Measurements from ENCODE around the gene NECTIN4.
"Not testable (repeated sequence)": the region's sequence is repeated elsewhere in the genome, so short reads cannot be mapped to it uniquely, and the experiment has no call there.

The NECTIN4 gene

DNA sequence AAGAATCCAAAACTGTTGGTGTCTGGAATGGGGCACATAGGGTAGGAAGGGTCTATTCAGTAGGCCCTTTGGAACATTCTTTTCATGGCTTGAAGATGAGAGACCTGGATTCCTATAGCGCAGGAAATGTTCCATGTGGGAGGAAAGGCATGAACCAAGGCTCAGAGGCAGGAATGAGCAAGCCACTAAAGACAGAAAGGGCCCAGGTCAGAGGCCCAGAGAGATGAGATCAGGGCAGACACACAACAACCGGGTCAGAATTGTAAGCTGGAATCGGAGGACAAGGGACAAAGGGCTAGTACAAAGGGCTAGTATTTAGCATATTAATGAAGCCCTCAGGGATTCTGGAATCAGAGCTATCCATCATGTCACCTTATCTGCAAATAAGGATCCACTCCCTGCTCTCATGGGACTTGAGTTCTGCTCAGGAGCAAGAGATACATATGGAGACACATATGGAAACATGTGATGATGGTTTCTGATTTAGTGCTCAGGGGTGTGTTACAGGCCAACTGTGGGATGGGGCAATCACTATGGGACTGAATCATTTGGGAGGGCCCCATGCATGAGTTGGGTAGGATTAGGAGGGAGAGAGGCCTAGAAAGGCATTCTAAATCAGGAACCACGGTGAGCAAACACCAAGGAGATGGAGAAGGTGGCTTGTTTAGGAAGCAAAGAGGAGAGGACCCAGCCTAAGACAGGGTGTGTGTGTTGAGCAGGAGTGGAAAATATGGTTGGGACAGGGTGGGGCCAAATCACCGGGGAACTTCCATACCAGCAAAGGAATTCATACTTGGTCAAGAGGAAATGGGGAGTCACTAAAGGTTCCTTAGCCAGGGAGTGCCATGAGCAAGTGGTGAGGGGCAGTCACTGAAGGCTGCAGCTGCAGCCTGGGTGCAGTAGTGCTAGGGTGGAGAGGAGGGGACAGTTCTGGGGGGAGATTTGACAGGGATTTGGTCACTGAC is 8.6 kb downstream of the NECTIN4 start:
- no peak for DNase-seq

DNA sequence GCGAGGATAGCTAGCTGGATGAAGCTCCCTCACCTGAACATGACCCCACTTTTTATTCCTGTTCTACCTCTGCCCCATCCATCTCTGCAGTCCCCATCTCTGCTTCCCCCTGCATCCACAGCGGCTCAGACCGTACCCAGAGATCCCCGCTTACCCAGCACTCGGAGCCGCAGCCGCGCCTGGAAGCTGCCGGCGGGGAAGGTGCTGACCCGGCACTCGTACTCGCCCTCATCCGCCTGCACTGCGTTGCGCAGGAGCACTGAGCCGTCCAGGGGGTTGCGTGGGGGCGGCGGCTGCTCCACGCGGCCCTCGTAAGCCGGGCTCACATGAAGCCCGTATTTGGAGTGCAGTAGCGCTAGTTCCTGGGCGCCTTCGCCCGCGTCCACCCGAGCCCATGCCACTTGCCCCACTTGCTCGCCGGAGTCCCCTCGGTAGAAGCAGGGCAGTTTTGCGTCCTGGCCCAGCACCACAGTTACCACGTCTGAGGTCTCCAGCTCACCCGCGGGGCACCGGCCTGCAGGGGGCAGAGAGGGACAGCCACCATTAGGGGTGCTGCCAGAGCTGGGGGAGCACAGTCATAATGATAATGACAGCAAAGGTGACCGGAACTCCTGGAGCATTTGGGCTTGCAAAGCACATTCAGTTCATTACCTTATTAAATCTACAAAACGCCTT is 9.8 kb downstream of the NECTIN4 start:
- DNase-seq = no peak

DNA sequence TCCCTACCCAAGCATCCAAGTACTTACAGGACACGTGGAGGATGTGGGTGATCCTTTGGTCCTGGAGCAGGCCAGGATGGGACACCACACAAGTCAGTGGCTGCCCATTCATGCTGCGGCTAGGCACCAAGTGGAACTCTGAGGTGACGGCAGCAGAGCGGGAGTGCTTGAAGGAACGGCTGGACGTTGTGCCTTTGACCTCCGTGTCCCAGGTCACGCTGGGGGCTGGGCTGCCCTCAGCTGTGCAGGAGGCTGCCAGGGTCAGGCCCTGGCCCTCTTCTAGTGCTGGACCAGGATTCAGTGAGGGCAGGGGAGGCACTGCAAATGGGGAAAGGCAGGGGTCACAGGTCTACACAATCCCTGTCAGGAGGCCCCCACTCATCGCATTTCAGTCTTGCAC is 11.9 kb downstream of the NECTIN4 start:
- DNase-seq = no peak

DNA sequence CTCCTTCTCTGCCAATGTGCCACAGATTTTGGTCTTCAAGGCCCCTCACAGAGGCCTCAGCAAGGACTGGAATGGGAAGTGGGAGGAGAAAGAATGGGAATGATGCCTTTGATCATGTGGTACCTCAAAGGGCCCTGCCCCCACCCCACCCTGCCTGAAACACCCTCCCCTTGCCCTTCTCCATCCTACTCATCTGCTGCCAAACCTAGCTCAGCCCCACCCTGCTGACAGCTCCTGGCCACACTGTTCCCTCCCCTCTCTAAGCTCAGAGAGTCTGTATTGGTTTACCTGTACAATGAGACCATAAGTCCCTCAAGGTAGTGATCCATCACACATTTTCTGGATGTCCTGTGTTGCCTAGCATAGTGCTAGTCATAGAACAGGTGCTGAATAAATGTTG is 12.9 kb downstream of the NECTIN4 start:
- DNase-seq = no peak

DNA sequence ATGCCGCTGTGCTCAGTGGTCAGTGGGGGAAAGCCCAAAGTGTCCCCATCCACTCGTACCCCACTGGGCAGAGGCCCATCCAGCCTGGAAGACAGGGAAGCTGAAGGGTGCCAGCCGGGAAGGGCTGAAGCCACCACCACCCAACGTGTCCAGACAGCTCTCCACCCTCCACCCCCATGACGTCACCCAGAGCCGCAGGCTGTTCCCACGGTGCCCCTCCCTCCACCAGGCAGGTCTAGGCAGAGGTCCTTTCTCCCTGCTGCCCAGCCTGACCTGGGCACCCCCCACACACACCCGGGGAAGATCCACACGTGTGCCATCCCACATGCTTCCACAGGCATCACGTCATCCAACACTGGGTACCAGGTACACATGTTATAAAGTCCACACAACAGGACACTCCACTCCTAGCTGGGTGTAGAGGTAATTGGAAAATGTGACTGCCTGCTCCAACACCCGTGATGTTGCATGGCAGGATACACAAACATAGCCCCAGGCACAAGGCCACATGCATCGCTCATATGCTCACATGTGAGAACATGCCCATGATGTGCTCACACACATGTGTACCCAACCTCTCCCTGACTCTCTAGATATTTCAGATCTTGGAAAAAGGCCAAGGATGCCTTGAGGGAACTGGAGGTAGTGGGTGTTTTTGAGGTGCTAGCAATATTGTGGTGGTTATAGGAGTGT is 14.5 kb downstream of the NECTIN4 start:
- no peak for DNase-seq

DNA sequence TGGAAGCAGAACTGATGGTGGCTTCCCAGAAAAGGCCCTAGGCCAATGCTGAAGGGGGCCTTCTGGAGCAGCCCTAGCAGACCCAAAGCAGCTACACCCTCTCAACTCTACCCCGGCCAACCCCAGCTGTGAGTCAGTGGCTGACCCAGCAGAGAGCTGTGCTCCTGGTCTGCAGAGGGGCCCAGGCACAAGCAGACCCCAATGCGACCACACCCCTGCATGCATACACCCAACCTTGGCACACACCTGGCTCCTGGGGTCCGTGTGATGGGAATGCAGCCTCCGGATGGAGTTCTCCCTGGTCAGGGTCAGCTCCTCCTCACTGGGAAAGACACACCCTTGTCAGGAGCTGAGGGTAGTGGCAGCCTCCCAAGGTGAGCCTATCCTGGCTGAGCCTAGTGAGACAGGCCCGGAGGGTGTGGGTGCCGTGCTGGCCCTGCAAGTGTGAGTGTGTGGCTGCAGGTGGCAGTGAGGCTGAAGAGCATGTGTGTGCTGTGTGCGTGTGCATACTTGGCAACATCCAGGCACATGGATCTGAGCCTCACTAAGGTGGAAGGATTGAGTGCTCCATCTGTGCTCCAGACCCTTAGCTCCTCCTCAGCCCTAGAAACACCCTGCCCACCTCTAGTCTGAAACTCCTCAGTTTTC is 15.8 kb downstream of the NECTIN4 start:
- no peak for DNase-seq

DNA sequence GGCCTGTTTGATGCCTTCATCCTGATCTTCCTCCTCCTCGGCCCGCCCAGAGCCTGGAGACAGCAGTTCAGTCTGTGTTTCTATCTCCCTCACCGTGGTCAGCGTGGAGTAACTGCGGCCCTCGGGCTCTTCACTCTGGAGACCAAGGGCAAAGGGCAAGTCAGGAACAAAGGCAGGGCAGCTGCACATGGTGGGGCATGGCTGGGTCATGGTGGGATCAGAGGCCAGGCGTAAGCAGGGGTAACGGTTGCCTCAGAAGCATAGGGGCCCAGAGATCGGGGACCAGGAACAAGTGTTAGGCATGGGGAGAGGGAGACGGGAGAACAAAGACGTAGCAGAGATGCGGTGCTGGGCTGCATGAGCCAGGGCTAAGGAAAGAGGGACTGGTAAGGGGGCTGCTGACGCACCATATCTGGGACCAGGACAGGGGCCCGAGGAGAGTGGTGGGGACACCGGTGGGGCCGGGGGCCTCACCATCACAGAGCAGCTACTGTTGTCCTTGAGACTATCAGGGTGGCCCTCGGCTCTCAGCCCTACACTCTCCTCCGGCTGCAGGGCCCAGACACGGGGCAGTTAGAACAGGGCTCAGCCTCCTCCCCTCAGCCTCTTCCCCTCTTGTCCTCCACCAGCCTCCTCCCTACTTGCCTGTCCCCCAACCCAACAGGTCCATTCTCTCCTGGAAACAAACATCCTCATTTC is 16.5 kb downstream of the NECTIN4 start:
- no peak for DNase-seq

DNA sequence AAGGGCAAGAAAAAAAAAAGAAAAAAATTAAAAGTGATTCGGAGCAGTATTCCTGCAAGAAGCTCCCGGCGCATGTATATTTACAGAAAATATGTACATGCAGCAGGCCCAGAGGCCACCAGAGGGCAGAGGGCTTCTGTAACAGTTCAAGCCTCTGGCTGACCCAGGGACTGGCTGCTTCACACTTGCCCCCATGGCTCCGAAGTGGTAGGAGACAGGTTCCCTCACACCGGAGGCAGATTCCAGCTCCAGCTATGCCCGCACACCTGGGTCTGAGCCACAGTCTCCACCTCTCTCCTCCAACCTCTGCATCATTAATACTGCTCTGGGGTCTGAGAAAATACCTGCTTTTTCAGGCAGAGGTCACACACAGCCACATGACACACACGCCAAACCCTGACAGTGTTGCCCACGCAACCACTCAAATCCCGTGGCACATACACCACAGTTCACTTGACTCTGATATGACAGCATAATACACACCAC is 17.4 kb downstream of the NECTIN4 start:
- DNase-seq = peak; percentile 80

DNA sequence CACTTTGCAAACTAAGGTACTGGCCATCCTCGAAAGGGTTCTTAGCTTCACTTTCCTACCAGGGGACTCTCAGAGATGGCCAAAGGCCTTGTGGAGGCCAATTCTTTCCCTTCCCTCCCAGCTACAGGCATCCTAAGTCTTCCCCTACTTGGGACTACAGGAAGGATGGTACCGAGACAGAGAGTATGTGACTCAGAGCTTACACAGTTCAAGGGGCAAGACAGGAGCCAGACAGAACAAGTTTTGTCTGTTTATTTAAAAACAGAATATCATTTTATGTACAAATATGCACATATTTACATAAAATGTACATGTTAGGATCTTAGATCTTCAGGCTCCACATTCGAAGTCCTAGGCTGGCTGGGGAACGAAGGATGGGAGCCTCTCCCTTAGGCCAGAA is 18.6 kb downstream of the NECTIN4 start:
- DNase-seq = no peak

DNA sequence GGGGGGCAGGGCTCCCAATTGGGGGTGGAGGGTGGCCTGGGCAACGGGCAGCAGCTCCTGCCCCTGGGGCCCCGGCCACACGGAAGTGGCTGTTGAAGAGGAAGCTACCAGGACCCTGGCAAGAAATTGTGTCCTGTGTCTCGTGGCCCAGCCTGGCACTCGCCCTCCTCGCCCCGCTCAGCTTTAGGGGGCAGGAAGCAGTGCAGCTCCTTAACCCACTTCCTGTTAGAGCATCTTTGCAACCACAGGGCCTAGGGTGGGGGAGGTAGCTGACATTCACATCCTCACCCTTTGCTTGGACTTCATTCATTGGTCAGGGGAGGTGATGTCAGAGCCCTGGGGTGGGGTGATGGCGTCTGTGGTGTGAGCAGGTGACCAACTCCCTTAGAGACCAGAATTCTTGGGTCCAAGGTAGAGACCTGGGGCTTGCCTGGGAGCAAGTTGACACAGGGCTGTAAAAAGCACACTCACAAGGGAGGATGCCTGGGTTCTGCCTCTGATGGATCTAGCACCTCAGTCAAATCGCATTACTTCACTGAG is 19.6 kb downstream of the NECTIN4 start, which contains the start of gene ARHGAP30:
ARHGAP30 (minus strand) TSS at position 161 of the 540 bp plus-strand sequence. CDS start 267 bp downstream, outside the sequence.
- DNase-seq = no peak

DNA sequence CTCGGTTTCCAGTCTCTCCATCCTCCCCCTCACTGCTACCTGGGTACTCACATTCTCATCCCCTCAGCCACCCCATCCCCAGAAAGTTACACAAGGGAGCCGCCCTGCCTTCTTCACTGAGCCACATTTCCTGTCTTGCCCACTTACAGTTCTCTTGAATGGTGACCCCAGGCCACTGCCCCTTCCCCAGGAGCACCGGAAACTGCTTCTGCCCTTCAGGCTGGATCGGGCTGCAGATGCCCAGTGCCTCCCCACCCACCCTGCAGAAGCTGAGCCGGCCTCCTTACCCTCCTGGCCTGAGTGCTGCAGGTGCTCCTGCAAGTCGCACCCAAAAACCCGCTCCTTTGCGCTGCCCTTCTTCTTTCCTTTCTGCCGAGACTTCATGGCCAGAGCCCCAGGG is 20.1 kb downstream of the NECTIN4 start:
- DNase-seq = no peak

DNA sequence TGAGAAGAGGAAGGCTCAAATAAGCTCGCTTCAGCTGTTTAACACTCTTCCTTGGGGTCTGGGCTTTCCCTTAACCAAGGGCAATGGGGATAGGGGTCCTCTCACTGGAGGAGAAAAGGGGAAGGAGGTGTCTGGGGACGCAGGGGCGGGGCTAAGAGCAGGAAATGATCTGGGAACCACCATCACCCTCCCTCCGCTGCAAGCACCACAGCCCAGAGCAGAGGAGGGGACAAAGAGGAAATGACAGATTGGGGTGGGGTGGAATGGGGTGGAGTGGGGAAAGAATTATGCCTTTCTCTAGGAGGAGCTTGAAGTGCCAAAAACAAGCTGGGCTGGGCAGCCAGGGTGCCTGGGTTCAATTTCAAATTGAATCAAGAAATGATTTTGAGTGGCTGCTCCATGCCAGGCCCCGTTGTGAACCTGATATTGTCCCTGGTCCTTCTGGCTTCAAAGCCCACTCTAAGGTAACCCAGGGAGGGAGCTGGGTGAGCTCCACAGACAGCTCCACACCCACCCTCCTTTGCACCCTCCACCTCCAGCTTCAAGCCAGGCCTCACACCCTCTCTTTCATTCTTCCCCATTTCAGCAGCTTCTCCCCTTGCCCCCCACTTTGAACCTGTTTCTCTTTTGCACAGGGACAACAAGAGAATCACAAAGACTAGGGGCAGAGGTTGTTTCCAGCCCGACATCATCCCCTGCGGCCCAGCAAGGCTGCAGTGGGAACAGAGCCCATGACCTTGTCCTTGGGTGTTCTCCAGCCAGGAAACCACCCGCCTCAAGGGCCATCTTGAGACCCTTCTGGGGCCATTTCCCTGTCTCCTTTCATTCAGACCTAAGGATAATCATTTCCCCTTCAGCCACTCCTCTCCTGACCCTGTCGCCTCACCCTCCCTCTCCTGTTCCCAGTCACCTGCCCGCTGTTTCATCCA is 20.8 kb downstream of the NECTIN4 start:
- DNase-seq = no peak

DNA sequence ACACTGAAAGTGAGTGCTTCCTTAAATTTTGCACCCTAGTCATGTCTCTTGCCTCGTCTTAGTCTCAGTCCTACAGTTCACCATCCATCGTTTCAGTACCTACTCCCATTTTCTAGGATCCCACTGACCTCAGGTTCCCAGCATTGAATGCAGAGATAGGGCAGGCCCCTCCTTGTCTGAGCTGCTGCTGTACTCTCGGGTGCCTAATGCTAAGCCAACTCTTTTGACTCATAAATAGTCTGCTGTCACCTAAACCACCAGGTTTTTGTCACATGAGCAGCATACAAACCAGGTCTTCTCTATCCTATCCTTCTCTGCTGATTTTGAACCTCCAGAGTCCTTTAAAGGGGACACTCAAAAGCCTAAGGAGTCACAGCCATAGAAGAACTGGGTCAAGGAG is 22.7 kb downstream of the NECTIN4 start:
- no peak for DNase-seq

DNA sequence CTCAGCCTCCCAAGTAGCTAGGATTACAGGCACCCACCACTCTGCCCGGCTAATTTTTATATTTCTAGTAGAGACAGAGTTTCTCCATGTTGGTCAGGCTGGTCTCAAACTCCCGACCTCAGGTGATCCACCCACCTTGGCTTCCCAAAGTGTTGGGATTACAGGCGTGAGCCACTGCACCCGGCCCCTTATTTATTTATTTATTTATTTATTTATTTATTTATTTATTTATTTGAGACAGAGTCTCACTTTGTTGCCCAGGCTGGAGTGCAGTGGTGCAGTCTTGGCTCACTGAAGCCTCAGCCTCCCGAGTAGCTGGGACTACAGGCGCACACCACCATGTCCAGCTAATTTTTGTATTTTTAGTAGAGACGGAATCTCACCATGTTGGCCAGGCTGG is 23.7 kb downstream of the NECTIN4 start:
- DNase-seq = not testable (repeated sequence)

DNA sequence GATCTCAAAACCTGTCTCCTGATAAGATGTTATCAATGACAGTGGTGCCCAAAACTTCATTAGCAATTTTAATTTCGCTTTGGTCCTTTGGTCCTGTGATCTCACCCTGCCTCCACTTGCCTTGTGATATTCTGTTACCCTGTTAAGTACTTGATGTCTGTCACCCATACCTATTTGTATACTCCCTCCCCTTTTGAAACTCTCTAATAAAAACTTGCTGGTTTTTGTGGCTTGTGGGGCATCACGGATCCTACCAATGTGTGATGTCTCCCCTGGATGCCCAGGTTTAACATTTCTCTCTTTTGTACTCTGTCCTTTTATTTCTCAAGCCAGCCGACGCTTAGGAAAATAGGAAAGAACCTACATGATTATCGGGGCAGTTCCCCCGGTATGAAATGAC is 25.4 kb downstream of the NECTIN4 start:
- DNase-seq = not testable (repeated sequence)

DNA sequence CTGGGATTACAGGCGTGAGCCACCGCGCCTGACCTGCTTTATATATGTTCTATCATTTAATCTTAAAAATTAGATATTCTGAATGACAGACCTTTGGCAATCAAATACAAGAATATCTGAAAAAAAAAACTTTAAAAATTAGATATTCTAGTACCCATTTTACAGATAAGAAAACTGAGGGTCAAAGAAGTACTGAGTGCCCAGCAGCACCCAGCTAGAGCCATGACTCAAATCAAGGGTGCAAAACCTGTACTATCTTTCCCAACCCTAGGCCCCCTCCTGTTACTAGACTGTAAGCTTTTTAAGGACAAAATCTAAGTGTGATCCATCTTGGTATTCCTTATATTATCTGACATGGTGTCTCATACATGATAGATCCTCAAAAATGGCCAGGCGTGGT is 27.9 kb downstream of the NECTIN4 start:
- DNase-seq = no peak

DNA sequence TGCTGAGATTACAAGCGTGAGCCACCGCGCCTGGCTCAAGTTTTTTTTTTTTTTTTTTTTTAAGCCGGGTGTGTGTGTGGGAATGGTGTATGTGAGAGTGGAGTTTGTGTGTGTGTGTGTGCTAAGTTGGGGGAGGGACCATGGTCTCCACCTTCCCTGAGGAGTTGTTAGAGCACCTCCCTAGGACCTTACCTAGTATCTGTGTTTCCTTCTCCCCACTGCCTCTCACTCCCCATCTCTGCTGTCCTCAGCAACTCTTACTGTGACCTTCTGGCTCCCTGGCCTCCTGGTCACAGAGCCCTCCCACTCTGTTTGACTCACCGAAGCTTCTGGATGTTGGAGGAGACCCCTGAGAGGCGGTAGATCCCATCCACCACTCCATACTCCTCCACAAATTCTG is 30.1 kb downstream of the NECTIN4 start:
- no peak for DNase-seq

DNA sequence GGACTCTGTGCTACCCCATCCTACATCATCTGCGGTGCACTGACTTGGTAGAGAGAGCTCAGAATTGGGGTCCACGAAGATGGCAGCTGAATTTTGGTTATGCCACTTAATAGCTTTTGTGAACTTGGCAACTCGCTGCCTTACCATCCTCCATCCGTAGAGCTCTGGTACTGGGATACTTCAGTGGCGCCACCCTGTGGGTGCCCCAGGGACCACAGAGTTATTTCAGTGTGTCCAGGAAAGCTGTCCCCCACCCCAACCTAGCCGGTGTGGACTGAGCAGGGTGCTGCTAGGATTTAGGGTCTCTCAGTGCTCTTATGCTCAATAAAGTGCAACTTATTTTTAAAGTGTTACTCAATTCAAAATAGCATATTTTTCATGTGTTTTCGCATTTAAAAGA is 34.6 kb downstream of the NECTIN4 start:
- no peak for DNase-seq

DNA sequence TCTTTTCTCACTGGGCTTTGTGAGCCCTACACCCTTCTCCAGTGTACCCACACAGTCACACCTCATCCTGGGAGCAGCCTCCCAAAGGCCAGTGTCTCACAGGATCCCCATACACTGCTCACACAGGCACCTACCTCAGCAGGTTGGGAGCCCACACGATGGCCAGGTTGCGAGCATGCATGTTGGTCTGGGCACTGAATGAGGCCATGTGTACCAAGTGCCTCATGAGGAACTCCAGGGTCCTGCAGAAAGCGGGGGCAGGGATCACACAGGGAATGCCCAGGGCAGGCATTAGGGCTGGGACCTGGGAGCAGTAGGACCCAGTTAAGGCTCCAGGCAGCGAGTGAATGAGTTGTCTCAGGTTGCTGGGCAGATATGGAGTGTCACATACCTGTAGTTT is 35.1 kb downstream of the NECTIN4 start:
- DNase-seq = no peak

DNA sequence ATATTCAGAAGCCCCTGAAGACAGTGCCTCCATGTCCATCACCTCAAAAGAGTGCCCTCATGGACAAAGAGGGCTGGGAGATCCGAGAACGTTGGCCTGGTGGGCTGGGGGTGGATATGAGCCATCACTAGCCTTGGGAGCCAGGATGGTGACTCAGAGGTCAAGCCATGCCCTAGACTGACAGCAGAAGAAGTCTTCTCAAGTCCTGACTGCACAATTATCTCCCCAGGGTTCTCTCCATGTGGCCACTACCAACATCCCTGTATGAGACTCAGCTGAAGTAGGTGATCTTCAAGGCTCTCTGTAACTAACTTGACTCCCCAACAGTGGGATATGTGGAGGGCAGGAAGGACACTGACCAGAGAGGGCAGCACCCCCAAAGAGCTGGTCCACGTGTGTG is 36.5 kb downstream of the NECTIN4 start:
- no peak for DNase-seq

DNA sequence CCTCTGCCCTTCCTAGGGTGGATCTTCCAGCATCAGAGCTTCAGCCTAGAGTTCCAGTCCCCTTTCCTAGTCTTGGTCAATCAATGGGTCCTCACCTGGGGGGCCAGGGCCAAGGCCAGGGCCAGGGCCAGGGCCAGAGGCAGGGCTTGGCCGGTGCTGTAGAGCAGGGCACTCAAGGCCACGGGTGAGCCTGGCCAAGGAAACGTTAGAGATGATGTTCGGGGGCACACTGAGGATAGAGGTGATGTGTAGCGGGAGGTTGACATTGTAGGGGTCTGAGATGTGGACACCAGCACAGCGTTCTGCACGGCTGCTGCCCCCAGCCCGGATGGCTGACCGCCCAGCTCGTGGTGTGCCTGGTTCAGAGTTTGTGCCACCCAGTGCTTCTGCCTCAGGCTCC is 38.1 kb downstream of the NECTIN4 start:
- no peak for DNase-seq
